ENCODE results near the gene GET4.

GRCh38 chr7:875476-876076 lies 778 bp upstream of the GET4 start:
- TF ChIP-seq CTCF (IDR thresholded peaks at IDR 0.05) (no peak), POLR2A (IDR thresholded peaks at IDR 0.05) (no peak)
